Measurements from ENCODE around the gene ASCL5.

DNA sequence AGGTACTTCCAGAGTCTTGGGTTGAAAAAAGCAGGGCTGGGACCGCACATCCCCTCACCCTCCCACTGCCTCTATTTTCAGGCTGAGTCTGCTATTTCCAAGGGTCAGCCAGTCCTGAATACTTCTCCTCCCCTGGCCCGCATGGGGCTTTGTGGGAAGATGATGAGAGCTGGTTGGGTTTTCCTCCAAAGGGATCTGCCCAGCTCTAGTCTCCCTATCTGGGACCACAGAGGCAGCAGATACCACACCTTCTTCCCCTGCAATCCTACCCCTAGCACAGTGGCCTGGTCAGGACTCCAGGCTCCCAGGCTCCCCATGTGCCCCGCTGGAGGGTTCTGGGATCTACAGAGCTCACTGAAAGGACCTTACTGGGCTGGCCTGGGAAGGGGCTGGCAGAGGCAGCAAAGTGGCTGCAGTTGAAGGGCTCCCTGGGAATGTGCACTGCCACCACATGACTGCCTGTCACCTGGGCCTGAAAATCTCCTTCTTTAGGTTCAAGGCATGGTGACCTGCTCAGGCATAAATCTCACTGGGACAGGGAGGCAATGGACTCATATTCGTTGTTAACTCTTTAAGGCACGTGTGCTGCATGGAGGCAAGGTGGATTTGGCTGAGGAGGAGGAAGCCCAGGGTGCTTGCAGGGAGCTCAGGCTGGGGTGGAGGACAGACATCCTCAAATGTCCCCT is 27.8 kb downstream of the ASCL5 start:
- TF ChIP-seq, protein P1, sequence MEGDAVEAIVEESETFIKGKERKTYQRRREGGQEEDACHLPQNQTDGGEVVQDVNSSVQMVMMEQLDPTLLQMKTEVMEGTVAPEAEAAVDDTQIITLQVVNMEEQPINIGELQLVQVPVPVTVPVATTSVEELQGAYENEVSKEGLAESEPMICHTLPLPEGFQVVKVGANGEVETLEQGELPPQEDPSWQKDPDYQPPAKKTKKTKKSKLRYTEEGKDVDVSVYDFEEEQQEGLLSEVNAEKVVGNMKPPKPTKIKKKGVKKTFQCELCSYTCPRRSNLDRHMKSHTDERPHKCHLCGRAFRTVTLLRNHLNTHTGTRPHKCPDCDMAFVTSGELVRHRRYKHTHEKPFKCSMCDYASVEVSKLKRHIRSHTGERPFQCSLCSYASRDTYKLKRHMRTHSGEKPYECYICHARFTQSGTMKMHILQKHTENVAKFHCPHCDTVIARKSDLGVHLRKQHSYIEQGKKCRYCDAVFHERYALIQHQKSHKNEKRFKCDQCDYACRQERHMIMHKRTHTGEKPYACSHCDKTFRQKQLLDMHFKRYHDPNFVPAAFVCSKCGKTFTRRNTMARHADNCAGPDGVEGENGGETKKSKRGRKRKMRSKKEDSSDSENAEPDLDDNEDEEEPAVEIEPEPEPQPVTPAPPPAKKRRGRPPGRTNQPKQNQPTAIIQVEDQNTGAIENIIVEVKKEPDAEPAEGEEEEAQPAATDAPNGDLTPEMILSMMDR (IDR thresholded peaks at IDR 0.05; ENCODE audit: low read depth, low read length, poor library complexity, severe bottlenecking) = no peak
- no peak for TF ChIP-seq EZH2phosphoT487 (IDR thresholded peaks at IDR 0.05; ENCODE audit: borderline replicate concordance, low read length)
